COLO668 (cell line): ENCODE measurements around the gene DAZ3.
"Not testable (repeated sequence)": the region's sequence is repeated elsewhere in the genome, so short reads cannot be mapped to it uniquely, and the experiment has no call there.

Source experiments
- DNase-seq: peaks from one replicate; lab custom pipeline; 2025; ENCODE audit not compliant: unreplicated experiment; lab: John Stamatoyannopoulos, UW

DAZ3 gene

GRCh38 chrY:24813293-24813692 is at the start of gene DAZ3:
DAZ3 (minus strand) TSS chrY:24813393; CDS start chrY:24813185, 208 bp downstream.
- not testable (repeated sequence) for DNase-seq

- not testable (repeated sequence) for DNase-seq
These were observed 20.4 kb upstream of the DAZ3 start, which contains the start of gene DAZ4 for GRCh38 chrY:24833619-24834018. DAZ4 (plus strand) TSS chrY:24833919; CDS start chrY:24834127, 208 bp downstream.

- DNase-seq, result not testable (repeated sequence)
These were observed 11.9 kb upstream of the DAZ3 start for GRCh38 chrY:24825069-24825468.

GRCh38 chrY:24824184-24824879 is 11.1 kb upstream of the DAZ3 start:
- not testable (repeated sequence) for DNase-seq

- not testable (repeated sequence) for DNase-seq
These were observed 8.6 kb upstream of the DAZ3 start for GRCh38 chrY:24821836-24822235.
